Measurements from ENCODE around the gene BSND.

BSND gene

DNA sequence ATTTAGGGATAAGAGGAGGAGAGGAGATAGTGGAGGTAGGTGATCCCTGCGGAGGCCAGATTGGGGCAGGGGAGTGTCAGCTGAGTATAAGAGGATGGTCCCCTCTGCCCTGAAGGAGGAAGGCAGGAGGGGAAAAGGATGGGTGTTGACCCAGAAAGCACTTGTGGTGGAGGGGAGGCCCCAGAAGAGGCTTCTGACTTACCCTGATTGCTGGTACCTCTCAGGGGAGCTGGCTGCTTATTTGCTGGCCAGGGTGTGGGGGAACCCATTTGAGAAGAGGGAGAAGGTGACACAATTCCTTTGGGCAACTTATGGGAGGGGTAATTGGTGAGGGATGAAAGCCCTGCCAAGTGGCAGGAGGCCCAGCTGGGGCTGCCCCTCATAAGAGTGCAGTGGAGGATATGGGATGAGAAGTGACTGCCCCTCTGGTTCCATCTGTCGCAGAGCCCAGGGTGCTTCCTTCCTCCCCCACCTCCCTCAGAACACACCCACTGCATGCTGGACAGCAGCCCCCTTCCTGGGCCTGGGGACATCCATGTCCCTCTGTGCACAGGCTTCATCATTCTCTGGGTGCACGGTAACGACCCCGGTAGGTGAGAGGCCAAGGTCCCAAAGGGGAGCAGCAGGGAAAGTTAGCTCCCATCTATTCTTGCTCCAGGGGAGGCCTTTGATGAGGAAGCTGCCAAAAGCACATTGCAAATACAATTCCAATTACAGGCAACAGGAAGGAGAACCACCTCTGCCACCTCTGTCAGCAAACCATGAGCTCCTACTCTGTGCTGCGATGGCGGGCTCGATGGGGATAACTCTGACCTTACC lies 39.2 kb downstream of the BSND start:
- ATAC-seq = no peak
- TF ChIP-seq, protein P1, sequence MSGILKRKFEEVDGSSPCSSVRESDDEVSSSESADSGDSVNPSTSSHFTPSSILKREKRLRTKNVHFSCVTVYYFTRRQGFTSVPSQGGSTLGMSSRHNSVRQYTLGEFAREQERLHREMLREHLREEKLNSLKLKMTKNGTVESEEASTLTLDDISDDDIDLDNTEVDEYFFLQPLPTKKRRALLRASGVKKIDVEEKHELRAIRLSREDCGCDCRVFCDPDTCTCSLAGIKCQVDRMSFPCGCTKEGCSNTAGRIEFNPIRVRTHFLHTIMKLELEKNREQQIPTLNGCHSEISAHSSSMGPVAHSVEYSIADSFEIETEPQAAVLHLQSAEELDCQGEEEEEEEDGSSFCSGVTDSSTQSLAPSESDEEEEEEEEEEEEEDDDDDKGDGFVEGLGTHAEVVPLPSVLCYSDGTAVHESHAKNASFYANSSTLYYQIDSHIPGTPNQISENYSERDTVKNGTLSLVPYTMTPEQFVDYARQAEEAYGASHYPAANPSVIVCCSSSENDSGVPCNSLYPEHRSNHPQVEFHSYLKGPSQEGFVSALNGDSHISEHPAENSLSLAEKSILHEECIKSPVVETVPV (CRISPR knock-in tag; IDR thresholded peaks at IDR 0.05) = no peak
- TF ChIP-seq ZFP3 (CRISPR knock-in tag; IDR thresholded peaks at IDR 0.05) (no peak), BACH2 (CRISPR knock-in tag; IDR thresholded peaks at IDR 0.05; ENCODE audit: borderline replicate concordance) (no peak), PPARA (CRISPR knock-in tag; IDR thresholded peaks at IDR 0.05; ENCODE audit: borderline replicate concordance) (no peak), OSR1 (CRISPR knock-in tag; IDR thresholded peaks at IDR 0.05) (no peak), ZFP30 (CRISPR knock-in tag; IDR thresholded peaks at IDR 0.05) (no peak), ZC3H10 (CRISPR knock-in tag; IDR thresholded peaks at IDR 0.05) (no peak), CSDC2 (CRISPR knock-in tag; IDR thresholded peaks at IDR 0.05) (no peak), ESRRG (CRISPR knock-in tag; IDR thresholded peaks at IDR 0.05) (no peak), ARNTL (CRISPR knock-in tag; IDR thresholded peaks at IDR 0.05; ENCODE audit: borderline replicate concordance, low read depth) (no peak)
- TF ChIP-seq, protein P2, sequence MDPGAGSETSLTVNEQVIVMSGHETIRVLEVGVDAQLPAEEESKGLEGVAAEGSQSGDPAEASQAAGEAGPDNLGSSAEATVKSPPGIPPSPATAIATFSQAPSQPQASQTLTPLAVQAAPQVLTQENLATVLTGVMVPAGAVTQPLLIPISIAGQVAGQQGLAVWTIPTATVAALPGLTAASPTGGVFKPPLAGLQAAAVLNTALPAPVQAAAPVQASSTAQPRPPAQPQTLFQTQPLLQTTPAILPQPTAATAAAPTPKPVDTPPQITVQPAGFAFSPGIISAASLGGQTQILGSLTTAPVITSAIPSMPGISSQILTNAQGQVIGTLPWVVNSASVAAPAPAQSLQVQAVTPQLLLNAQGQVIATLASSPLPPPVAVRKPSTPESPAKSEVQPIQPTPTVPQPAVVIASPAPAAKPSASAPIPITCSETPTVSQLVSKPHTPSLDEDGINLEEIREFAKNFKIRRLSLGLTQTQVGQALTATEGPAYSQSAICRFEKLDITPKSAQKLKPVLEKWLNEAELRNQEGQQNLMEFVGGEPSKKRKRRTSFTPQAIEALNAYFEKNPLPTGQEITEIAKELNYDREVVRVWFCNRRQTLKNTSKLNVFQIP (CRISPR knock-in tag; IDR thresholded peaks at IDR 0.05; ENCODE audit: borderline replicate concordance, low read depth) = no peak
- TF ChIP-seq, protein P3, sequence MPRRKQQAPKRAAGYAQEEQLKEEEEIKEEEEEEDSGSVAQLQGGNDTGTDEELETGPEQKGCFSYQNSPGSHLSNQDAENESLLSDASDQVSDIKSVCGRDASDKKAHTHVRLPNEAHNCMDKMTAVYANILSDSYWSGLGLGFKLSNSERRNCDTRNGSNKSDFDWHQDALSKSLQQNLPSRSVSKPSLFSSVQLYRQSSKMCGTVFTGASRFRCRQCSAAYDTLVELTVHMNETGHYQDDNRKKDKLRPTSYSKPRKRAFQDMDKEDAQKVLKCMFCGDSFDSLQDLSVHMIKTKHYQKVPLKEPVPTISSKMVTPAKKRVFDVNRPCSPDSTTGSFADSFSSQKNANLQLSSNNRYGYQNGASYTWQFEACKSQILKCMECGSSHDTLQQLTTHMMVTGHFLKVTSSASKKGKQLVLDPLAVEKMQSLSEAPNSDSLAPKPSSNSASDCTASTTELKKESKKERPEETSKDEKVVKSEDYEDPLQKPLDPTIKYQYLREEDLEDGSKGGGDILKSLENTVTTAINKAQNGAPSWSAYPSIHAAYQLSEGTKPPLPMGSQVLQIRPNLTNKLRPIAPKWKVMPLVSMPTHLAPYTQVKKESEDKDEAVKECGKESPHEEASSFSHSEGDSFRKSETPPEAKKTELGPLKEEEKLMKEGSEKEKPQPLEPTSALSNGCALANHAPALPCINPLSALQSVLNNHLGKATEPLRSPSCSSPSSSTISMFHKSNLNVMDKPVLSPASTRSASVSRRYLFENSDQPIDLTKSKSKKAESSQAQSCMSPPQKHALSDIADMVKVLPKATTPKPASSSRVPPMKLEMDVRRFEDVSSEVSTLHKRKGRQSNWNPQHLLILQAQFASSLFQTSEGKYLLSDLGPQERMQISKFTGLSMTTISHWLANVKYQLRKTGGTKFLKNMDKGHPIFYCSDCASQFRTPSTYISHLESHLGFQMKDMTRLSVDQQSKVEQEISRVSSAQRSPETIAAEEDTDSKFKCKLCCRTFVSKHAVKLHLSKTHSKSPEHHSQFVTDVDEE (CRISPR knock-in tag; IDR thresholded peaks at IDR 0.05) = no peak

DNA sequence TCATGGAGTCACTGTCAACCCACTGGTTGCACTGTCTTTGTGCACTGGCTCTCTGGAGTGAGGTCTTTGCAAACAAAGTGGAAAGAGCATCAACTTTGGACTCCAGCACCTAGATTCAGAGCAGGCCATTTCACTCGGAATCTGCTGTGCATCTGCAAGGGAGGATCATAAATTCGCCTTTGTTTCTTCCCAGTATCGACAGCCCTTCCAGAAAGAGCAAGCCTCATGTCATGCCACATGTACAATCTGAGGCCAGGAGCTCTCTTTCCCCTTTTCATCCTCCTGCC lies 39.8 kb downstream of the BSND start:
- no peak for ATAC-seq
- TF ChIP-seq ESRRG (CRISPR knock-in tag; IDR thresholded peaks at IDR 0.05) (no peak), PPARA (CRISPR knock-in tag; IDR thresholded peaks at IDR 0.05; ENCODE audit: borderline replicate concordance) (no peak), ZFP3 (CRISPR knock-in tag; IDR thresholded peaks at IDR 0.05) (no peak), CSDC2 (CRISPR knock-in tag; IDR thresholded peaks at IDR 0.05) (no peak)
- TF ChIP-seq, protein P3 (CRISPR knock-in tag; IDR thresholded peaks at IDR 0.05) = no peak

DNA sequence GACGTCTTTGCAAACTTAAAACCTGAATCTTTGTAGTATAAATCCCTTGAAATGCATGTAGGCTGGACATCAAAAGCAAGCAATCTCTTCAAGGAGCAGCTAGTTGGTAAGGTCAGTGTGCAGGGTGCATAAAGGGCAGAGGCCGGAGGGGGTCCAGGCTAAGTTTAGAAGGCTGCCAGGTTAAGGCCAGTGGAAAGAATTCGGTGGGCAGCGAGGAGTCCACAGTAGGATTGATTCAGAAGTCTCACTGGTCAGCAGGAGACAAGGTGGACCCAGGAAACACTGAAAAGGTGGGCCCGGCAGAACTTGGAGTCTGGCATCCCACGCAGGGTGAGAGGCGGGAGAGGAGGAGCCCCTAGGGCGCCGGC lies 40.2 kb downstream of the BSND start:
- TF ChIP-seq CSDC2 (CRISPR knock-in tag; IDR thresholded peaks at IDR 0.05) (no peak), BACH2 (CRISPR knock-in tag; IDR thresholded peaks at IDR 0.05; ENCODE audit: borderline replicate concordance) (no peak), OSR1 (CRISPR knock-in tag; IDR thresholded peaks at IDR 0.05) (no peak), TOX (CRISPR knock-in tag; IDR thresholded peaks at IDR 0.05; ENCODE audit: borderline replicate concordance) (no peak), ESRRG (CRISPR knock-in tag; IDR thresholded peaks at IDR 0.05) (no peak), TCF4 (CRISPR knock-in tag; IDR thresholded peaks at IDR 0.05; ENCODE audit: borderline replicate concordance) (no peak)
- TF ChIP-seq, protein P1 (CRISPR knock-in tag; IDR thresholded peaks at IDR 0.05) = no peak
- ATAC-seq = no peak
